Natural killer cell (primary cell): Measurements from ENCODE around the gene EVC. TPM values are rescaled to one million over a fixed set of nuclear protein-coding genes. Genes with fewer than 3 reads are reported as not detected.
"Not testable (repeated sequence)": the region's sequence is repeated elsewhere in the genome, so short reads cannot be mapped to it uniquely, and the experiment has no call there.

Source experiments
- ATAC-seq, 3 donors: fragments of 150-1000 bp in 2 of 3; fragments of 200-7000 bp in 1 of 3; cut with Tn5 transposase; 1 replicate in 1 of 3; 2 replicates in 2 of 3; pipeline ENCODE4 v1.10.0; 2021; ENCODE audit warnings: mild to moderate bottlenecking in 2 of 3, moderate library complexity in 2 of 3
- DNase-seq, 2 donors: peaks; one replicate each; pipeline versions ENCODE4 v3.0.0 to v3.0.0-alpha.2; 2013 to 2021; ENCODE audit warnings: mixed read lengths in 1 of 2
- H3K27ac ChIP-seq: one replicate; pipeline ENCODE4 v1.5.1; 2013; ENCODE audit warnings: mild to moderate bottlenecking, low read length
- H3K27me3 ChIP-seq: one replicate; pipeline ENCODE4 v1.6.1; 2013; ENCODE audit warnings: low read length; ENCODE audit not compliant: control insufficient read depth, insufficient read depth
- H3K36me3 ChIP-seq: one replicate; pipeline ENCODE4 v1.6.1; 2013; ENCODE audit warnings: low read length; ENCODE audit not compliant: control insufficient read depth, insufficient read depth
- H3K4me1 ChIP-seq: one replicate; pipeline ENCODE4 v1.6.1; 2013; ENCODE audit warnings: low read length; ENCODE audit not compliant: control insufficient read depth, insufficient read depth
- H3K4me3 ChIP-seq: one replicate; pipeline ENCODE4 v1.5.1; 2013; ENCODE audit warnings: low read length
- H3K9me3 ChIP-seq: one replicate; pipeline ENCODE4 v1.6.1; 2013; ENCODE audit warnings: low read length; ENCODE audit not compliant: control insufficient read depth, insufficient read depth
- H3K27ac Mint-ChIP-seq, 2 donors: one replicate each; pipeline ENCODE4 v1.8.0; 2022; ENCODE audit warnings: mild to moderate bottlenecking in 2 of 2, mixed read lengths in 2 of 2, moderate library complexity in 1 of 2
- H3K27me3 Mint-ChIP-seq, 2 donors: one replicate each; pipeline ENCODE4 v1.8.0; 2022; ENCODE audit warnings: low read depth in 2 of 2, mixed read lengths in 2 of 2
- H3K36me3 Mint-ChIP-seq: one replicate; pipeline ENCODE4 v1.8.0; 2022; ENCODE audit warnings: mixed read lengths
- H3K4me1 Mint-ChIP-seq, 2 donors: one replicate each; pipeline ENCODE4 v1.8.0; 2022; ENCODE audit warnings: mixed read lengths in 2 of 2
- H3K4me3 Mint-ChIP-seq: one replicate; pipeline ENCODE4 v1.8.0; 2022; ENCODE audit warnings: mild to moderate bottlenecking, moderate library complexity, mixed read lengths
- H3K9me3 Mint-ChIP-seq, 2 donors: one replicate each; pipeline ENCODE4 v1.8.0; 2022; ENCODE audit warnings: mixed read lengths in 2 of 2
- CTCF ChIP-seq: fragments of 200-600 bp; IDR thresholded peaks from one replicate; pipeline ENCODE4 v1.8.0; 2022; ENCODE audit warnings: antibody characterized with exemption
- WGBS: methylation state at CpG from one replicate; pipeline ENCODE4 v1.1.7; 2013; ENCODE audit warnings: missing lambda C conversion rate; ENCODE audit not compliant: insufficient coverage; 5-methylcytosine and 5-hydroxymethylcytosine counted together
- intact Hi-C: fragments of 100-400 bp; cut with micrococcal nuclease; formaldehyde crosslinking; loops from one replicate; pipeline ENCODE4 v1.14.2; 2022
- total RNA-seq, 4 donors: library from RNA; stranded (reverse); fragments of 120-200 nt in 1 of 4; gene quantifications; one replicate each; pipeline versions ENCODE4 v1.2.3 to v1.2.4, GENCODE V29; 2013 to 2022

EVC gene
- total RNA-seq, 3 donors from 2014 or later (not counting 1 experiment from before 2014, with no cell fraction given): 0.18 to 2.9 (median 0.42) TPM

- H3K4me3 ChIP-seq: no peak overlapping the region
- intact Hi-C loops: no loop called here
- no peak for DNase-seq
- no peaks in the 10 kb centered on the region for H3K4me1 ChIP-seq
- Mint-ChIP-seq H3K9me3 (no peaks in the 10 kb centered on the region), H3K4me1 (no peaks in the 10 kb centered on the region), H3K27me3 (no peaks in the 10 kb centered on the region), H3K36me3 (no peaks in the 10 kb centered on the region), H3K27ac (no peak overlapping the region), H3K4me3 (no peak overlapping the region)
- ATAC-seq: no peak
- H3K27me3 ChIP-seq: no peaks in the 10 kb centered on the region
- no peak for TF ChIP-seq CTCF
- H3K36me3 ChIP-seq: no peaks in the 10 kb centered on the region
- 56% methylated on average over 3 of the region's 3 CpGs for WGBS
- no peaks in the 10 kb centered on the region for H3K9me3 ChIP-seq
- no peak overlapping the region for H3K27ac ChIP-seq
Measured at GRCh38 chr4:5836943-5837342, 125.9 kb downstream of the EVC start.

- not testable (repeated sequence) for H3K4me3 ChIP-seq, ATAC-seq
Measured at GRCh38 chr4:5837483-5837882, 126.5 kb downstream of the EVC start.

GRCh38 chr4:5839332-5839731, 128.3 kb downstream of the EVC start:
- no peaks in the 10 kb centered on the region for H3K9me3 Mint-ChIP-seq
- Histone ChIP-seq H3K27ac (no peak overlapping the region), H3K36me3 (no peaks in the 10 kb centered on the region), H3K4me3 (no peak overlapping the region), H3K9me3 (no peaks in the 10 kb centered on the region), H3K27me3 (no peaks in the 10 kb centered on the region), H3K4me1 (no peaks in the 10 kb centered on the region)
- H3K4me1 Mint-ChIP-seq: no peaks in the 10 kb centered on the region
- intact Hi-C loops: no loop called here
- DNase-seq (no peak), ATAC-seq (no peak)
- TF ChIP-seq CTCF: no peak
- H3K27me3 Mint-ChIP-seq: no peaks in the 10 kb centered on the region
- H3K27ac Mint-ChIP-seq: no peak overlapping the region
- H3K4me3 Mint-ChIP-seq: no peak overlapping the region
- H3K36me3 Mint-ChIP-seq: no peaks in the 10 kb centered on the region
- WGBS: 89% methylated on average over 13 of the region's 13 CpGs

More at GRCh38 chr4:5837483-5837882, 126.5 kb downstream of the EVC start:
- DNase-seq, H3K27me3 Mint-ChIP-seq, H3K4me1 Mint-ChIP-seq, H3K4me1 ChIP-seq, H3K36me3 Mint-ChIP-seq, H3K9me3 Mint-ChIP-seq, H3K36me3 ChIP-seq, H3K27me3 ChIP-seq, H3K27ac ChIP-seq, H3K27ac Mint-ChIP-seq, H3K9me3 ChIP-seq, intact Hi-C loops, H3K4me3 Mint-ChIP-seq: not testable (repeated sequence)
- WGBS: 89% methylated on average over 3 of the region's 6 CpGs

GRCh38 chr4:5839751-5840674, 129.0 kb downstream of the EVC start:
- Mint-ChIP-seq H3K9me3 (no peaks in the 10 kb centered on the region), H3K27ac (no peak overlapping the region), H3K4me1 (no peaks in the 10 kb centered on the region), H3K4me3 (no peak overlapping the region), H3K36me3 (no peaks in the 10 kb centered on the region), H3K27me3 (no peaks in the 10 kb centered on the region)
- TF ChIP-seq CTCF: no peak
- Histone ChIP-seq H3K36me3 (no peaks in the 10 kb centered on the region), H3K27ac (no peak overlapping the region), H3K27me3 (no peaks in the 10 kb centered on the region), H3K9me3 (no peaks in the 10 kb centered on the region), H3K4me3 (no peak overlapping the region), H3K4me1 (no peaks in the 10 kb centered on the region)
- WGBS: 88% methylated on average over 30 of the region's 30 CpGs
- intact Hi-C loops: no loop called here
- ATAC-seq: no peak
- no peak for DNase-seq
